ENCODE data around the gene ZNF74. TPM values are rescaled to one million over a fixed set of nuclear protein-coding genes. Genes with fewer than 3 reads are reported as not detected.

ZNF74 gene
- polyA plus RNA-seq, 3 donors: 1.9 to 4.8 (median 1.9) TPM

DNA sequence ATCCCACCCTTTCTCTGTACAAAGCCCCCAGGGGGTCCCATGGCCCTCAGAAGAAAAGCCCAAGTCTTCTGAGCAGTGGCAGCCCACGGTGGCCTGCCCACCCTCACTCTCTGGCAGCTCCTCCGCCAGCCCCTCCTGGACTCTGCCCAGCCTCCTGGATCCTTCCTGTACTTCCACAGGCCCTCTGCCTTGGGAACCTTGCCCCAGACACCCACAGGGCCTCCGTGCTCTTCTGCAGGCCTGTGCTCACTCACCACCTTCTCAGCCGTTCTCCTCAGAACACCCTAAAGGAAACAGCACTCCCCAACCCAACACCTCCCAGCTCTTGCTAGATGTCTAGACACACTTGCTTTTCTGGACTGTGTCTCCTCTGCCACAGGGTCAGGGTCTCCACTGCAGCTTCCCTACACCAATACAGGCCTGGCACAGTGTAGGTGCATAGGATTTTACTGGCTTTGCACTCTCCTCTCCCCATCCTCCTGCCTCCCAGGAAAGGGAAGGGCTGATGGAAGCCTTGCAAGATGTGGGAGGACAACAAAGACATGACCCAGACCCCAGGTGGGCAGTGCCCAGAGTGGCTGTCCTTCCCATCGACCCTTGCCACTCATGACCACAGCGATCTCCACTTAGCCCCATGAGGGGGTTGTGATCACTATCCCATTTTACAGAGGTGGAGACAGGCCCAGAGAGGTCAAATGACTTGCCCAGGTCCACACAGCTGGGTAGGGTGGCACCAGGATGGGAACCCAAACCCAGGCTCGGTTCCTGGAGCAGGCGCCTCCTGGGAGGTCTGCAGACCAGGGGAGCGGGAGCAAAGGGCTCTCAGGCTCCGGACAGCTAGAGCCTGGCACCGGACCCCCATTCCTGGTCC, 41.7 kb downstream of the ZNF74 start:
- no peak overlapping the region for H2AFZ ChIP-seq (ENCODE audit: insufficient read depth, low read depth, low read length, poor library complexity, severe bottlenecking)
- Mint-ChIP-seq H3K4me3 (peak overlapping the region in 1 of 2 donors; percentile 87), H3K27ac (peak overlapping the region in 3 of 7 donors; percentile 6 to 25 (median 24)), H3K4me1 (peaks cover 24% of the 10 kb centered on the region), H3K36me3 (peaks cover 19 to 36% of the 10 kb centered on the region in 2 donors), H3K27me3 (ENCODE audit: low read depth in 3 of 3) (peaks cover 76 to 86% (median 81%) of the 10 kb centered on the region in 3 donors), H3K9me3 (peaks cover 0 to 29% (median 17%) of the 10 kb centered on the region in 7 donors)
- H3K9me3 ChIP-seq (replicated peaks in 1 of 2; ENCODE audit: control insufficient read depth in 1 of 2, insufficient read depth in 1 of 2, low read length in 2 of 2): peaks cover 3 to 35% of the 10 kb centered on the region in 2 donors
- TF ChIP-seq, protein P1, sequence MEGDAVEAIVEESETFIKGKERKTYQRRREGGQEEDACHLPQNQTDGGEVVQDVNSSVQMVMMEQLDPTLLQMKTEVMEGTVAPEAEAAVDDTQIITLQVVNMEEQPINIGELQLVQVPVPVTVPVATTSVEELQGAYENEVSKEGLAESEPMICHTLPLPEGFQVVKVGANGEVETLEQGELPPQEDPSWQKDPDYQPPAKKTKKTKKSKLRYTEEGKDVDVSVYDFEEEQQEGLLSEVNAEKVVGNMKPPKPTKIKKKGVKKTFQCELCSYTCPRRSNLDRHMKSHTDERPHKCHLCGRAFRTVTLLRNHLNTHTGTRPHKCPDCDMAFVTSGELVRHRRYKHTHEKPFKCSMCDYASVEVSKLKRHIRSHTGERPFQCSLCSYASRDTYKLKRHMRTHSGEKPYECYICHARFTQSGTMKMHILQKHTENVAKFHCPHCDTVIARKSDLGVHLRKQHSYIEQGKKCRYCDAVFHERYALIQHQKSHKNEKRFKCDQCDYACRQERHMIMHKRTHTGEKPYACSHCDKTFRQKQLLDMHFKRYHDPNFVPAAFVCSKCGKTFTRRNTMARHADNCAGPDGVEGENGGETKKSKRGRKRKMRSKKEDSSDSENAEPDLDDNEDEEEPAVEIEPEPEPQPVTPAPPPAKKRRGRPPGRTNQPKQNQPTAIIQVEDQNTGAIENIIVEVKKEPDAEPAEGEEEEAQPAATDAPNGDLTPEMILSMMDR (IDR thresholded peaks at IDR 0.05): no peak
- H3K4me2 ChIP-seq (replicated peaks; ENCODE audit: extremely low read depth, low read length, poor library complexity, severe bottlenecking): peak overlapping the region; percentile 39
- no peak for DNase-seq
- H3K27ac ChIP-seq (ENCODE audit: low read depth in 1 of 2, low read length in 2 of 2): no peak overlapping the region
- H3K9ac ChIP-seq (ENCODE audit: insufficient read depth, low read length, poor library complexity, severe bottlenecking): no peak overlapping the region
- intact Hi-C loops (cut with micrococcal nuclease): no loop called here
- peaks cover 46 to 81% of the 10 kb centered on the region in 2 donors for H3K27me3 ChIP-seq (ENCODE audit: control insufficient read depth in 2 of 2, insufficient read depth in 2 of 2, low read length in 2 of 2)
- no peaks in the 10 kb centered on the region for H3K79me2 ChIP-seq (ENCODE audit: insufficient read depth, low read length)
- WGBS (ENCODE audit: insufficient coverage): 69% methylated on average over 10 of the region's 11 CpGs
- H4K20me1 ChIP-seq (ENCODE audit: insufficient read depth, low read length): peaks cover 17% of the 10 kb centered on the region
- H3K4me1 ChIP-seq (ENCODE audit: control insufficient read depth in 1 of 2, insufficient read depth in 2 of 2, low read length in 2 of 2): peaks cover 23 to 32% of the 10 kb centered on the region in 2 donors
- H3K4me3 ChIP-seq (replicated peaks in 1 of 3; ENCODE audit: low read depth in 2 of 3, low read length in 3 of 3): no peak overlapping the region
- H3K36me3 ChIP-seq (replicated peaks in 1 of 2; ENCODE audit: control insufficient read depth in 1 of 2, insufficient read depth in 2 of 2, low read length in 2 of 2): peaks cover 0 to 3% of the 10 kb centered on the region in 2 donors

DNA sequence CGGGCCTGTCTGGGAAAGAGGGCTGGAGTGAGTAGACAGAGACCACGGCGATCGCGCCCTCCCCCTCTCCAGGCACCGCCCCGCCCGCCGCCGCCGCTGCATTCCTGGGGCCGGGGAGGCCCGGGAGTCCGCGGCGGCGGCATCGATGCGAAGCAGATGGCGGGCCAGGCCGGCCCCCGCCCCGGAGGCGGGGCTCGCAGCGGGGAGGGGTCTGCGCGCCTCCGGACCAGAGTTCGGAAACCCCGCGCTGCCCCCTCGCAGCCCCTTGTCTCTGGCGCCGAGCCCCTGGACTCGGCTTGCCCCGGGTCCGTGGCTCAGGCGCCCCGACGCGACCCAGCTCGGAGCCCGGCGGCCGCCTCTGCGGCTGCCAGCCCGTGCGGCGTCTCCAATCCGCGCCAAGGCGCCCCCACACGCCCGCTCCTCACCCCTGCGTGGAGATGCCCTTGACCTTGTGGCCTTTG, 42.4 kb downstream of the ZNF74 start:
- WGBS (ENCODE audit: insufficient coverage): 1% methylated on average over 51 of the region's 56 CpGs
- Mint-ChIP-seq H3K4me1 (peaks cover 20% of the 10 kb centered on the region), H3K36me3 (peaks cover 26 to 38% of the 10 kb centered on the region in 2 donors), H3K9me3 (peaks cover 0 to 26% (median 17%) of the 10 kb centered on the region in 7 donors), H3K27ac (no peak overlapping the region), H3K27me3 (ENCODE audit: low read depth in 3 of 3) (peaks cover 75 to 79% (median 76%) of the 10 kb centered on the region in 3 donors), H3K4me3 (peak overlapping the region in 1 of 2 donors; percentile 87)
- Histone ChIP-seq H3K9me3 (replicated peaks in 1 of 2; ENCODE audit: control insufficient read depth in 1 of 2, insufficient read depth in 1 of 2, low read length in 2 of 2) (peaks cover 3 to 31% of the 10 kb centered on the region in 2 donors), H3K9ac (ENCODE audit: insufficient read depth, low read length, poor library complexity, severe bottlenecking) (no peak overlapping the region), H3K79me2 (ENCODE audit: insufficient read depth, low read length) (no peaks in the 10 kb centered on the region), H2AFZ (ENCODE audit: insufficient read depth, low read depth, low read length, poor library complexity, severe bottlenecking) (no peak overlapping the region), H3K4me1 (ENCODE audit: control insufficient read depth in 1 of 2, insufficient read depth in 2 of 2, low read length in 2 of 2) (peaks cover 18 to 26% of the 10 kb centered on the region in 2 donors), H3K36me3 (replicated peaks in 1 of 2; ENCODE audit: control insufficient read depth in 1 of 2, insufficient read depth in 2 of 2, low read length in 2 of 2) (peaks cover 0 to 10% of the 10 kb centered on the region in 2 donors), H3K27ac (ENCODE audit: low read depth in 1 of 2, low read length in 2 of 2) (no peak overlapping the region), H3K4me2 (replicated peaks; ENCODE audit: extremely low read depth, low read length, poor library complexity, severe bottlenecking) (peak overlapping the region; percentile 39), H3K4me3 (replicated peaks in 1 of 3; ENCODE audit: low read depth in 2 of 3, low read length in 3 of 3) (no peak overlapping the region), H3K27me3 (ENCODE audit: control insufficient read depth in 2 of 2, insufficient read depth in 2 of 2, low read length in 2 of 2) (peaks cover 45 to 76% of the 10 kb centered on the region in 2 donors), H4K20me1 (ENCODE audit: insufficient read depth, low read length) (peaks cover 17% of the 10 kb centered on the region)
- intact Hi-C loops (cut with micrococcal nuclease): no loop called here
- TF ChIP-seq, protein P1 (IDR thresholded peaks at IDR 0.05): no peak
- no peak for DNase-seq
